ENCODE measurements around the gene RBBP8.
A peak's percentile ranks its signal among the peaks of the same experiment; 100 is the strongest.

The RBBP8 gene

GRCh38 chr18:23032030-23032582 is 99.0 kb downstream of the RBBP8 start:
- Histone ChIP-seq H3K27ac (ENCODE audit: low read length) (no peak overlapping the region), H3K4me3 (ENCODE audit: low read length) (no peak overlapping the region), H3K27me3 (ENCODE audit: control insufficient read depth, insufficient read depth, low read length) (no peaks in the 10 kb centered on the region), H3K4me1 (ENCODE audit: control insufficient read depth, insufficient read depth, low read length) (no peaks in the 10 kb centered on the region), H3K36me3 (ENCODE audit: control insufficient read depth, insufficient read depth, low read length) (no peaks in the 10 kb centered on the region), H3K9me3 (ENCODE audit: control insufficient read depth, insufficient read depth, low read length) (no peaks in the 10 kb centered on the region)
- no CpG with 5 or more reads among the region's 4 CpGs for WGBS (ENCODE audit: insufficient coverage, insufficient read length)
- DNase-seq (ENCODE audit: low read depth, low spot score), result no peak

DNA sequence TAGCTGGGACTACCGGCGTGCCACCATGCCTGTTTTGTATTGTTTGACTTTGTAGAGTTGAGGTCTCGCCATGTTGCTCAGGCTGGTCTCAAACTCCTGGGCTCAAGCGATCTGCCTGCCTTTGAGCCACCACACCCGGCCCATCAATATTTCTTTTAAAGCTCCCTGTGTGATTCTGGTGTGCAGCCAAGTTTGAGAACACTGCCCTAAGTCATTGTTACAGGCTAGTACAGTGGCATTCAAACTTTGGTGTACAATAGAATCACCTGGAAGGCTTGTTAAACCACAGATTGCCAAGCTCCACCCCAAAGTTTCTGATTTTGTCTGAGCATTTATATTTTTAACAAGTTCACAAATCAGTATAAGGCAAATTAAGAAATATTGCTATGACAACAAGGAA is 99.9 kb downstream of the RBBP8 start:
- no peak for DNase-seq (ENCODE audit: low read depth, low spot score)
- Histone ChIP-seq H3K36me3 (ENCODE audit: control insufficient read depth, insufficient read depth, low read length) (no peaks in the 10 kb centered on the region), H3K27me3 (ENCODE audit: control insufficient read depth, insufficient read depth, low read length) (no peaks in the 10 kb centered on the region), H3K9me3 (ENCODE audit: control insufficient read depth, insufficient read depth, low read length) (no peaks in the 10 kb centered on the region), H3K27ac (ENCODE audit: low read length) (no peak overlapping the region), H3K4me1 (ENCODE audit: control insufficient read depth, insufficient read depth, low read length) (peaks cover 4% of the 10 kb centered on the region), H3K4me3 (ENCODE audit: low read length) (no peak overlapping the region)
- no CpG with 5 or more reads among the region's 5 CpGs for WGBS (ENCODE audit: insufficient coverage, insufficient read length)

- no peak for DNase-seq (ENCODE audit: low read depth, low spot score)
- Histone ChIP-seq H3K27ac (ENCODE audit: low read length) (no peak overlapping the region), H3K27me3 (ENCODE audit: control insufficient read depth, insufficient read depth, low read length) (no peaks in the 10 kb centered on the region; the same call in 1 of the 2 replicates), H3K4me3 (ENCODE audit: low read length) (no peak overlapping the region), H3K36me3 (ENCODE audit: control insufficient read depth, insufficient read depth, low read length) (no peaks in the 10 kb centered on the region), H3K9me3 (ENCODE audit: control insufficient read depth, insufficient read depth, low read length) (no peaks in the 10 kb centered on the region), H3K4me1 (ENCODE audit: control insufficient read depth, insufficient read depth, low read length) (peaks cover 4% of the 10 kb centered on the region)
- no CpG with 5 or more reads among the region's 3 CpGs for WGBS (ENCODE audit: insufficient coverage, insufficient read length)
These were observed 103.6 kb downstream of the RBBP8 start for GRCh38 chr18:23036660-23037201.

DNA sequence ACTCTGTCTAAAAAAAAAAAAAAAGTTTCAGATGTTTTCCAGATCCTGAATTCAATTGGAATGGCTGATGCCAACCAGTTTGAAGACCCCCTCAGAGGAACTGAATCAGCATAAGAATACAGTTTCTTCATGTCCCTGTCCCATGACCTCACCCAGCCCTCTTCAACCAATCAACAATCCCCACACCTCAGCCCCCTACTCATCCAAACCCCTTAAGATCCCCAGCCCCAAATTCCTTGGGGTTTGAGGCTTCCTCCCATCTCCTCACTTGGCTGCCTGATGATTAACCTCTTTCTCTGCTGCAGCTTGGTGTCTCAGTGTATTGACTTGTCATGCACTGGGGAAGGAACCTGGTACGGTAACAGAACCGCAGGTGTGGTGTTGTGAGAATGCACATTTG is 104.5 kb downstream of the RBBP8 start:
- Histone ChIP-seq H3K9me3 (ENCODE audit: control insufficient read depth, insufficient read depth, low read length) (no peaks in the 10 kb centered on the region), H3K4me1 (ENCODE audit: control insufficient read depth, insufficient read depth, low read length) (peaks cover 4% of the 10 kb centered on the region), H3K27me3 (ENCODE audit: control insufficient read depth, insufficient read depth, low read length) (no peaks in the 10 kb centered on the region; the same call in 1 of the 2 replicates), H3K27ac (ENCODE audit: low read length) (no peak overlapping the region), H3K36me3 (ENCODE audit: control insufficient read depth, insufficient read depth, low read length) (no peaks in the 10 kb centered on the region), H3K4me3 (ENCODE audit: low read length) (no peak overlapping the region)
- no CpG with 5 or more reads among the region's 2 CpGs for WGBS (ENCODE audit: insufficient coverage, insufficient read length)
- no peak for DNase-seq (ENCODE audit: low read depth, low spot score)

DNA sequence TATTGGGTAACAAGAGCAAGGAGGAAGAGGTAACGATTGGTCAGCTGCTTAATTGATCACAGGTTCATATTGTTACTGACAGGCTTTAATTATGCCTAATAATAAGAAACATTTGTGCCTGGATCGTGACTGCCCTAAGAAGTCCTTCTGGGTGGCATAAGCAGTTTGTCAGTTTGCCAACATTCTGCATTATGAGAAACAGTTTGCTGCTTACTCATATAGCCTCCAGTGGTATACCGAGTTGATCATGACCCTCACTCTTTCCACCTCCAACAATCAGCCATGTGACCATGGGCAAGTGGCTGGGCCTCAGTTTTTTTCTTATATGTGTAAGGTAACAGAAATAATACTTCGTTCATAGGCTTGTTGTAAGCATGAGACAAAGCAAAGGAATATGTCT is 105.6 kb downstream of the RBBP8 start:
- Histone ChIP-seq H3K27me3 (ENCODE audit: control insufficient read depth, insufficient read depth, low read length) (no peaks in the 10 kb centered on the region; the same call in 1 of the 2 replicates), H3K36me3 (ENCODE audit: control insufficient read depth, insufficient read depth, low read length) (no peaks in the 10 kb centered on the region), H3K27ac (ENCODE audit: low read length) (no peak overlapping the region), H3K4me1 (ENCODE audit: control insufficient read depth, insufficient read depth, low read length) (peaks cover 4% of the 10 kb centered on the region), H3K9me3 (ENCODE audit: control insufficient read depth, insufficient read depth, low read length) (no peaks in the 10 kb centered on the region), H3K4me3 (ENCODE audit: low read length) (no peak overlapping the region)
- WGBS (ENCODE audit: insufficient coverage, insufficient read length), result no CpG with 5 or more reads among the region's 4 CpGs
- DNase-seq (ENCODE audit: low read depth, low spot score), result no peak

DNA sequence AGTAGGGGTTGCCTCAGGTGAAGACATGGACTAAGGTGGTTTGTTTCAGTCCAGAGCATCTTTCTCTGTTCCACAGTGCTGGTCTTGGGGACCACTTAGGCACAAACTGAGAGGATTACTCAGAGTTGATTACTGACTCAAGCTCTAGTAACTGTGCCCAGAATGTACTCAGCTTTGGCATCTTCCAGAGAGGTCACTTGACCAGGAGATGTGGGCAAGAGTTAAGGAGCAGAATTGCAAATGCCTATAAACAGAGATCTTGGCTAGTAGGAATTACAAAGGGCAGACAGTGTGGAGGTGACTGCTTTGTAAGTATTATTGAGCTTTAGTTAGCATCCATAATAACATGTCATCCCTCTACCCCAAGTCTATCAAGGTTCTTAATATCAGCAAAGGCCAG is 109.0 kb downstream of the RBBP8 start:
- Histone ChIP-seq H3K36me3 (ENCODE audit: control insufficient read depth, insufficient read depth, low read length) (no peaks in the 10 kb centered on the region), H3K4me1 (ENCODE audit: control insufficient read depth, insufficient read depth, low read length) (peaks cover 4% of the 10 kb centered on the region), H3K4me3 (ENCODE audit: low read length) (no peak overlapping the region), H3K27ac (ENCODE audit: low read length) (no peak overlapping the region), H3K27me3 (ENCODE audit: control insufficient read depth, insufficient read depth, low read length) (no peaks in the 10 kb centered on the region; the same call in 1 of the 2 replicates), H3K9me3 (ENCODE audit: control insufficient read depth, insufficient read depth, low read length) (no peaks in the 10 kb centered on the region)
- no peak for DNase-seq (ENCODE audit: low read depth, low spot score)

- Histone ChIP-seq H3K4me1 (ENCODE audit: control insufficient read depth, insufficient read depth, low read length) (no peaks in the 10 kb centered on the region), H3K4me3 (ENCODE audit: low read length) (no peak overlapping the region), H3K27ac (ENCODE audit: low read length) (no peak overlapping the region), H3K36me3 (ENCODE audit: control insufficient read depth, insufficient read depth, low read length) (no peaks in the 10 kb centered on the region), H3K9me3 (ENCODE audit: control insufficient read depth, insufficient read depth, low read length) (no peaks in the 10 kb centered on the region), H3K27me3 (ENCODE audit: control insufficient read depth, insufficient read depth, low read length) (no peaks in the 10 kb centered on the region; the same call in 1 of the 2 replicates)
- DNase-seq (ENCODE audit: low read depth, low spot score), result no peak
- WGBS (ENCODE audit: insufficient coverage, insufficient read length), result no CpG with 5 or more reads among the region's 7 CpGs
These were observed 110.8 kb downstream of the RBBP8 start for GRCh38 chr18:23043803-23044376.

GRCh38 chr18:23049698-23050373 is 116.7 kb downstream of the RBBP8 start:
- WGBS (ENCODE audit: insufficient coverage, insufficient read length), result no CpG with 5 or more reads among the region's 5 CpGs
- H3K4me1 ChIP-seq (ENCODE audit: control insufficient read depth, insufficient read depth, low read length), result no peaks in the 10 kb centered on the region

GRCh38 chr18:23053776-23054457 is 120.8 kb downstream of the RBBP8 start:
- no peak overlapping the region for H3K27ac ChIP-seq (ENCODE audit: low read length)
- no peaks in the 10 kb centered on the region for H3K27me3 ChIP-seq (ENCODE audit: control insufficient read depth, insufficient read depth, low read length)
- no peak overlapping the region for H3K4me3 ChIP-seq (ENCODE audit: low read length)
- DNase-seq (ENCODE audit: low read depth, low spot score), result peak; percentile 47
- H3K36me3 ChIP-seq (ENCODE audit: control insufficient read depth, insufficient read depth, low read length), result no peaks in the 10 kb centered on the region
- H3K4me1 ChIP-seq (ENCODE audit: control insufficient read depth, insufficient read depth, low read length), result no peaks in the 10 kb centered on the region
- H3K9me3 ChIP-seq (ENCODE audit: control insufficient read depth, insufficient read depth, low read length), result no peaks in the 10 kb centered on the region
- no CpG with 5 or more reads among the region's 15 CpGs for WGBS (ENCODE audit: insufficient coverage, insufficient read length)

More at GRCh38 chr18:23049698-23050373, 116.7 kb downstream of the RBBP8 start:
- H3K4me3 ChIP-seq (ENCODE audit: low read length), result no peak overlapping the region
- no peaks in the 10 kb centered on the region for H3K36me3 ChIP-seq (ENCODE audit: control insufficient read depth, insufficient read depth, low read length)
- no peak for DNase-seq (ENCODE audit: low read depth, low spot score)
- H3K27ac ChIP-seq (ENCODE audit: low read length), result no peak overlapping the region
- H3K27me3 ChIP-seq (ENCODE audit: control insufficient read depth, insufficient read depth, low read length), result no peaks in the 10 kb centered on the region
- no peaks in the 10 kb centered on the region for H3K9me3 ChIP-seq (ENCODE audit: control insufficient read depth, insufficient read depth, low read length)

DNA sequence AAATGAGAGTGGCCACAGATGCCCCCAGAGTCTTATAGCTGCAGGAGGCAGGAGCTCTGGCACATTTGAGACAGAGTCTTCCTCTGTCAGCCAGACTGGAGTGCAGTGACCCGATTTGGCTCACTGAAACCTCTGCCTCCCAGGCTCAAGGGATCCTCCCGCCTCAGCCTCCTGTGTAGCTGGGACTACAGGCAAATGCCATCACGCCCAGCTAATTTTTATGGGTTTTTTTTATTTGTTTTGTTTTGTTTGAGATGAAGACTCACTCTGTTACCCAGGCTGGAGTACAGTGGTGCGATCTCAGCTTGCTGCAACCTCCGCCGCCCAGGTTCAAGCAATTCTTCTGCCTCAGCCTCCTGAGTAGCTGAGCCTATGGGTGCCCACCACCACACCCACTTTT is 121.4 kb downstream of the RBBP8 start:
- H3K9me3 ChIP-seq (ENCODE audit: control insufficient read depth, insufficient read depth, low read length), result no peaks in the 10 kb centered on the region
- H3K4me1 ChIP-seq (ENCODE audit: control insufficient read depth, insufficient read depth, low read length), result no peaks in the 10 kb centered on the region
- no peaks in the 10 kb centered on the region for H3K27me3 ChIP-seq (ENCODE audit: control insufficient read depth, insufficient read depth, low read length)
- no peak overlapping the region for H3K4me3 ChIP-seq (ENCODE audit: low read length)
- H3K27ac ChIP-seq (ENCODE audit: low read length), result no peak overlapping the region
- DNase-seq (ENCODE audit: low read depth, low spot score), result no peak
- H3K36me3 ChIP-seq (ENCODE audit: control insufficient read depth, insufficient read depth, low read length), result no peaks in the 10 kb centered on the region
- no CpG with 5 or more reads among the region's 6 CpGs for WGBS (ENCODE audit: insufficient coverage, insufficient read length)

Measured in iPS DF 6.9 (cell line).